GM23338 (cell line): ENCODE measurements around the gene SLC35A2. TPM values are rescaled to one million over a fixed set of nuclear protein-coding genes. Genes with fewer than 3 reads are reported as not detected.
A peak's percentile ranks its signal among the peaks of the same experiment; 100 is the strongest.

Experiments used
- ATAC-seq: fragments of 200-7000 bp; cut with Tn5 transposase; 3 replicates; pipeline ENCODE4 v1.9.1; 2020
- DNase-seq: peaks from one replicate; pipeline ENCODE4 v3.0.0-alpha.2; 2015; ENCODE audit warnings: low spot score
- H2AFZ ChIP-seq: fragments of 200-600 bp; sonication (generic); 2 replicates; pipeline ENCODE4 v1.8.0; 2016; ENCODE audit warnings: antibody characterized with exemption, mild to moderate bottlenecking, moderate library complexity
- H3F3A ChIP-seq: fragments of 200-600 bp; sonication (generic); replicated peaks from 2 replicates; pipeline ENCODE4 v1.8.0; 2017; ENCODE audit warnings: antibody characterized with exemption, mixed run types, low read depth
- H3K27ac ChIP-seq: fragments of 200-600 bp; sonication (generic); 2 replicates; pipeline ENCODE4 v1.6.1; 2016; ENCODE audit warnings: low read depth
- H3K27me3 ChIP-seq: fragments of 200-600 bp; sonication (generic); 2 replicates; pipeline ENCODE4 v1.8.0; 2016; ENCODE audit warnings: mild to moderate bottlenecking, mixed run types, moderate library complexity; ENCODE audit not compliant: insufficient read depth
- H3K36me3 ChIP-seq: fragments of 200-600 bp; sonication (generic); 2 replicates; pipeline ENCODE4 v1.8.0; 2016; ENCODE audit warnings: mild to moderate bottlenecking; ENCODE audit not compliant: insufficient read depth
- H3K4me1 ChIP-seq: fragments of 200-600 bp; sonication (generic); 2 replicates; pipeline ENCODE4 v1.8.0; 2016; ENCODE audit warnings: mild to moderate bottlenecking, moderate library complexity; ENCODE audit not compliant: insufficient read depth
- H3K4me2 ChIP-seq: fragments of 200-600 bp; sonication (generic); 2 replicates; pipeline ENCODE4 v1.7.1; 2017; ENCODE audit warnings: mixed run types
- H3K4me3 ChIP-seq: fragments of 200-600 bp; sonication (generic); 2 replicates; pipeline ENCODE4 v1.6.1; 2016; ENCODE audit warnings: mixed run types
- H3K79me2 ChIP-seq: fragments of 200-600 bp; sonication (generic); replicated peaks from 2 replicates; pipeline ENCODE4 v1.8.0; 2017; ENCODE audit warnings: mild to moderate bottlenecking; ENCODE audit not compliant: insufficient read depth
- H3K9me2 ChIP-seq: fragments of 200-600 bp; sonication (generic); 2 replicates; pipeline ENCODE4 v1.8.0; 2017; ENCODE audit not compliant: insufficient read depth
- H4K20me1 ChIP-seq: fragments of 200-600 bp; sonication (generic); replicated peaks from 2 replicates; pipeline ENCODE4 v1.8.0; 2017; ENCODE audit warnings: mild to moderate bottlenecking; ENCODE audit not compliant: insufficient read depth
- H3K27ac Mint-ChIP-seq: 2 replicates; pipeline ENCODE4 v1.8.0; 2020; ENCODE audit warnings: inconsistent platforms, mild to moderate bottlenecking, moderate library complexity, mixed read lengths
- H3K27me3 Mint-ChIP-seq: 3 replicates; pipeline ENCODE4 v1.8.0; 2022; ENCODE audit warnings: low read depth, mild to moderate bottlenecking, moderate library complexity, mixed read lengths, inconsistent platforms; ENCODE audit not compliant: insufficient read depth, poor library complexity
- H3K36me3 Mint-ChIP-seq: 3 replicates; pipeline ENCODE4 v1.8.0; 2021; ENCODE audit warnings: low read depth, mild to moderate bottlenecking, inconsistent platforms, moderate library complexity, mixed read lengths
- H3K4me1 Mint-ChIP-seq: 3 replicates; pipeline ENCODE4 v1.8.0; 2020; ENCODE audit warnings: mild to moderate bottlenecking, inconsistent platforms, mixed read lengths
- H3K4me3 Mint-ChIP-seq: 3 replicates; pipeline ENCODE4 v1.8.0; 2021; ENCODE audit warnings: moderate library complexity, mild to moderate bottlenecking, inconsistent platforms, mixed read lengths
- H3K9me3 Mint-ChIP-seq: 3 replicates; pipeline ENCODE4 v1.8.0; 2020; ENCODE audit warnings: moderate library complexity, mild to moderate bottlenecking, inconsistent platforms, mixed read lengths
- CREB1 ChIP-seq: fragments of 250-450 bp; sonication (Bioruptor Pico); IDR thresholded peaks from 2 replicates; pipeline ENCODE4 v1.5.0; 2020; ENCODE audit warnings: low read depth, mild to moderate bottlenecking, moderate library complexity
- CTCF ChIP-seq, 2 experiments: fragments of 200-600 bp in 1 of 2; sonication (generic) in 1 of 2; conservative IDR thresholded peaks; 2 replicates each; pipeline versions ENCODE4 v1.5.1 to v1.6.1; 2016 to 2017; ENCODE audit warnings: antibody characterized with exemption in 2 of 2, low read depth in 2 of 2, mild to moderate bottlenecking in 2 of 2, moderate library complexity in 1 of 2
- ETS1 ChIP-seq: IDR thresholded peaks from 2 replicates; pipeline ENCODE4 v1.6.1; 2016; ENCODE audit warnings: antibody characterized with exemption
- EZH2 ChIP-seq: fragments of 200-600 bp; sonication (generic); IDR thresholded peaks from one replicate; pipeline ENCODE4 v1.8.0; 2017; ENCODE audit warnings: antibody characterized with exemption, mild to moderate bottlenecking, low read depth; ENCODE audit not compliant: unreplicated experiment
- EZH2phosphoT487 ChIP-seq: fragments of 200-600 bp; sonication (generic); IDR thresholded peaks from one replicate; pipeline ENCODE4 v1.8.1; 2018; ENCODE audit warnings: antibody characterized with exemption; ENCODE audit not compliant: unreplicated experiment
- JUNB ChIP-seq: IDR thresholded peaks from one replicate; pipeline ENCODE4 v1.6.1; 2016; ENCODE audit warnings: antibody characterized with exemption; ENCODE audit not compliant: unreplicated experiment
- NANOG ChIP-seq: IDR thresholded peaks from 2 replicates; pipeline ENCODE4 v1.6.1; 2016; ENCODE audit warnings: antibody characterized with exemption, borderline replicate concordance
- POLR2AphosphoS5 ChIP-seq: IDR thresholded peaks from 2 replicates; pipeline ENCODE4 v1.6.1; 2016; ENCODE audit warnings: antibody characterized with exemption, low read depth
- REST ChIP-seq: IDR thresholded peaks from one replicate; pipeline ENCODE4 v1.6.1; 2018; ENCODE audit warnings: antibody characterized with exemption; ENCODE audit not compliant: unreplicated experiment
- STAT1 ChIP-seq: IDR thresholded peaks from one replicate; pipeline ENCODE4 v1.6.1; 2016; ENCODE audit warnings: antibody characterized with exemption; ENCODE audit not compliant: unreplicated experiment
- ZNF114 ChIP-seq: fragments of 250-450 bp; sonication (Bioruptor Pico); IDR thresholded peaks from 2 replicates; pipeline ENCODE4 v1.5.0; 2020; ENCODE audit warnings: mild to moderate bottlenecking, moderate library complexity
- ZNF331 ChIP-seq: fragments of 250-450 bp; sonication (Bioruptor Pico); IDR thresholded peaks from 2 replicates; pipeline ENCODE4 v1.5.0; 2020; ENCODE audit warnings: low read depth, mild to moderate bottlenecking, moderate library complexity
- ZNF462 ChIP-seq: fragments of 250-450 bp; sonication (Bioruptor Pico); IDR thresholded peaks from 2 replicates; pipeline ENCODE4 v1.5.0; 2020; ENCODE audit warnings: mild to moderate bottlenecking, moderate library complexity
- polyA plus RNA-seq: library from polyadenylated mRNA; unstranded; fragments of >200 nt; fragmentation: Nextera tagmentation; extraction: Ambion mirVana; gene quantifications from 2 replicates; pipeline ENCODE4 v1.2.1, GENCODE V29; 2016
- total RNA-seq: library from RNA; depleted of rRNA; stranded (reverse); fragments of >200 nt; shearing (Covaris generic); gene quantifications from 2 replicates; pipeline ENCODE4 v1.2.3, GENCODE V29; 2014

The SLC35A2 gene
- total and polyA plus RNA-seq, 2 experiments from 2014 or later = 13.0 to 16.4 TPM

GRCh38 chrX:48918301-48918642 is 6.8 kb upstream of the SLC35A2 start:
- peaks cover 56% of the 10 kb centered on the region for H3K79me2 ChIP-seq
- ATAC-seq (no peak), DNase-seq (no peak)
- H3K4me3 ChIP-seq = peak overlapping the region; percentile 87
- peaks cover 18% of the 10 kb centered on the region for H3K27me3 Mint-ChIP-seq
- no peak overlapping the region for H2AFZ ChIP-seq
- peaks cover 67% of the 10 kb centered on the region for H3K36me3 Mint-ChIP-seq
- peaks cover 13% of the 10 kb centered on the region for H4K20me1 ChIP-seq
- H3K27ac ChIP-seq = peak overlapping the region; percentile 76; the same call in 1 of the 2 replicates
- H3K36me3 ChIP-seq = peaks cover 30% of the 10 kb centered on the region; the same call in 1 of the 2 replicates
- peak overlapping the region; percentile 79 for H3K4me2 ChIP-seq
- H3K9me3 Mint-ChIP-seq = peaks cover 7% of the 10 kb centered on the region
- TF ChIP-seq ZNF114 = no peak
- no peak for TF ChIP-seq EZH2phosphoT487
- TF ChIP-seq REST = no peak
- no peak for TF ChIP-seq JUNB
- no peak for TF ChIP-seq NANOG
- TF ChIP-seq ZNF462 = no peak
- TF ChIP-seq STAT1 = no peak
- TF ChIP-seq EZH2 = no peak
- no peak for TF ChIP-seq POLR2AphosphoS5
- no peak for TF ChIP-seq ZNF331 (CRISPR knock-in tag)
- TF ChIP-seq ETS1 = no peak
- TF ChIP-seq CTCF (conservative IDR thresholded peaks at IDR 0.05; ENCODE audit: low read depth in 2 of 2) = no peak
- no peak for TF ChIP-seq CREB1 (CRISPR knock-in tag)
- peaks cover 45% of the 10 kb centered on the region for H3K4me1 Mint-ChIP-seq
- peaks cover 37% of the 10 kb centered on the region; the same call in 1 of the 2 replicates for H3K4me1 ChIP-seq
- H3K9me2 ChIP-seq = no peaks in the 10 kb centered on the region
- peaks cover 35% of the 10 kb centered on the region for H3F3A ChIP-seq
- no peaks in the 10 kb centered on the region for H3K27me3 ChIP-seq
- H3K27ac Mint-ChIP-seq = peak overlapping the region; percentile 95
- peak overlapping the region; percentile 98 for H3K4me3 Mint-ChIP-seq
